Measurements from ENCODE around the gene IQCE.
"Not testable (repeated sequence)": the region's sequence is repeated elsewhere in the genome, so short reads cannot be mapped to it uniquely, and the experiment has no call there.

IQCE gene

DNA sequence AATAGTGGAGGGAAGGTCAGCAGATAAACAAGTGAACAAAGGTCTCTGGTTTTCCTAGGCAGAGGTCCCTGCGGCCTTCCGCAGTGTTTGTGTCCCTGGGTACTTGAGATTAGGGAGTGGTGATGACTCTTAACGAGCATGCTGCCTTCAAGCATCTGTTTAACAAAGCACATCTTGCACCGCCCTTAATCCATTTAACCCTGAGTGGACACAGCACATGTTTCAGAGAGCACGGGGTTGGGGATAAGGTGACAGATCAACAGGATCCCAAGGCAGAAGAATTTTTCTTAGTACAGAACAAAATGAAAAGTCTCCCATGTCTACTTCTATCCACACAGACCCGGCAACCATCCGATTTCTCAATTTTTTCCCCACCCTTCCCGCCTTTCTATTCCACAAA, 25.2 kb upstream of the IQCE start:
- not testable (repeated sequence) for DNase-seq

DNA sequence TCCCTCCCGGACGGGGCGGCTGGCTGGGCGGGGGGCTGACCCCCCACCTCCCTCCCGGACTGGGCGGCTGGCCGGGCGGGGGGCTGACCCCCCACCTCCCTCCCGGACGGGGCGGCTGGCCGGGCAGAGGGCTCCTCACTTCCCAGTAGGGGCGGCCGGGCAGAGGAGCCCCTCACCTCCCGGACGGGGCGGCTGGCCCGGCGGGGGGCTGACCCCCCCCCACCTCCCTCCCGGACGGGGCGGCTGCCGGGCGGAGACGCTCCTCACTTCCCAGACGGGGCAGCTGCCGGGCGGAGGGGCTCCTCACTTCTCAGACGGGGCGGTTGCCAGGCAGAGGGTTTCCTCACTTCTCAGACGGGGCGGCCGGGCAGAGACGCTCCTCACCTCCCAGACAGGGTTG, 24.6 kb upstream of the IQCE start:
- not testable (repeated sequence) for DNase-seq

GRCh38 chr7:2535872-2536627, 22.7 kb upstream of the IQCE start:
- not testable (repeated sequence) for DNase-seq

DNA sequence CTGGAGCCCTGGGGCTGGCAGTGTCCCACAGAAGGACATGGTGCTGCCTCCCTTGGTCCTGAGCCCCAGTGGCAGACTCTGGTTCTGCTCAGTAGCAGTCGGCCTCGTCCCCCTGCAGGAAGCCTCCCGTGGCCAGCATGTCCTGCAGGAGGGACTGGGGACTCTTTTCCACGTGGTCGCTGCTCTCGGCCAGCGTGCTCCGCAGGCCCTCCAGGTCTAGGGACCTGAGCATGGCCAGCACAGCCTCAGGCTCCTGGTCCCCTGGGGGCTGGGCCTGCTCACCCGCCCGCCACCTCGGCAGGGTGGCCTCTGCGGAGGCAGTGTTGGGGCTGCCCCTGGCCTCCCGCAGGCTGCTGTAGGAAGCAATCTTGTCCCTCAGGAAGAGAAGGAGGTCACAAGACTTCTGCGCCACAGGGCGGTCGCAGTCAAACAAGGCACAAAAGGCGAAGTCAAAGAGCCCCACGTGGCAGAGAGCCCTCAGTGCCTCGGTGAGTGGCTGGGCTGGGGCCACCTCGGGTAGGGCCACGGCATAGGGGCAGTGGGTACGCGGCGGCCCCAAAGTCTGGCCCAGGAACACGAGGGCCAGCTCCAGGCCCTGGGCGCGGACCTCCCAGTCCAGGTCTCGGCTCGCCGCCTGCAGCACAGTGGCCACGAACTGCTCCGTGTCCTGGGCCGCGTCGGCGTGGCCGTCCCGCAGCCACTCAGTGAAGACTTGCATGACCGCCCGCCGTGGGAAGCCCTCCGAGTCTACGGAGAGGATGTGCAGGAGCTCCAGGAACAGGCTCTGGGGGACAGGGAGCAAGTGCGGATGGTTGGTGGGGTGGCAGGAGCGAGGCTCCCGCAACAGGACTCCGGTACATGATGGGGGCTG, 20.6 kb upstream of the IQCE start:
- DNase-seq: no peak

GRCh38 chr7:2539031-2539911, 19.5 kb upstream of the IQCE start:
- no peak for DNase-seq

GRCh38 chr7:2540133-2540532, 18.6 kb upstream of the IQCE start:
- DNase-seq: no peak

DNA sequence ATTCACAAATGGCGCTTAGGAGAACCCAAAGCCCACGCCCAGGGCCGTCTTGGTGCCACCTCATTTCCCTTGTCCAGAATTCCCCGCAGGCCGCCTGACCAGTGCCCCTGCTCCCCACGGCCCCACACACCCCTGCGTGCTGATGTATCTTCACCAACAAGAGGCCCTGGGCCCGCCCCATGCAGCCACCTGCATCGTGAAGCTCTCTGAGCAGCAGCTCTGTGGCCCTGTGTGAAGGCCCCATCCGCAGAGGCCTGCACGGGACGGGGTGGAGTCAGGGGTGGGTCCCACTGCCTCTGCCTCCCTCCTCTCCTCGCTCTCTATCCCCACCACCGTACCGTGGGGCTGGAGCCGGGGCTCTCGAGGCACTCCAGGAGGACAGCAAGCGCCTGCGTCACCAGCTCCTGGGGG, 18.1 kb upstream of the IQCE start:
- DNase-seq: no peak

- no peak for DNase-seq
Observed at GRCh38 chr7:2541291-2542010, 17.3 kb upstream of the IQCE start.

DNA sequence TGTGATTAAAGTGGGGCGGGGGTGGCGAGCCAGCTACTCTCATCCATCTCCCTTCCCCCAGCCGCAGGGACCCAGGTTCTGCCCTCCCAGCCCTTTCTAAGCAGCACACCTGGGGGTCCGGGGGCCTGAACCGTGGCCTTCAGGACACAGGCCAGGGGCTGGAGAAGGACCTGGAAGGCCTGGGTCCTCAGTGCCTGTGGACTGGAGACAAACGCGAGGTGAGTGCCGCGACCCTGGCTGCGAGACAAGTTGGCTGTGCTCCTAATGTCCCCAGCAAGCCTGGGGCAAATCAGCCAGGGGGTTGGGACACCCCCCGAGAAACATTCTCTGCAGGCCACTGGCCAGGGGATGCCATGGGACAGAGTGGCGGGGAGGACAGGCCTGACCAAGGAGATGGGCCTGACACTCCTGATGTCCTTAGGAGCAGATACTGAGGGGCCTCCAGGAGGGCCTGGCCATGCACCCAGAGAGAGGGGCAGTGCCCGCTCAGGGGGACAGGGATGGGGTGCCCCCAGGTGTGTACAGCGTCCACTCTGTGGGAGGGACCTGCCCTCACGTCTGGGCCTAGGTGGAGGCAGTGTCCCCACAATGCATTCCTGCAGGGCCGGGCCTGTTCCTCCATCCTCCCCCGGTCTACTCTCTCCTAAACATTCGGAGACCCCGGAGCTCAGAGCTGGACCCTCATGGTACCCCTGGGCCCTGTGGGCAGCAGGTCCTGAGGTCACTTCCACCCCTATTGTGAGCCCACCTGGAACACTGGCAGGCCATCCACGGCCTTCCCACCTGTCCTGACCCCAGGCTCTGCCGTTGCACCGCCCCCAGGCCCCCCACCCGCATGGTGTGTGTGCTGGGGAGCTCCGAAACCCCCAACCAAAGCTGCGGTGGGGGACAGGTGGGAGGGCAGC, 16.5 kb upstream of the IQCE start:
- DNase-seq: no peak

DNA sequence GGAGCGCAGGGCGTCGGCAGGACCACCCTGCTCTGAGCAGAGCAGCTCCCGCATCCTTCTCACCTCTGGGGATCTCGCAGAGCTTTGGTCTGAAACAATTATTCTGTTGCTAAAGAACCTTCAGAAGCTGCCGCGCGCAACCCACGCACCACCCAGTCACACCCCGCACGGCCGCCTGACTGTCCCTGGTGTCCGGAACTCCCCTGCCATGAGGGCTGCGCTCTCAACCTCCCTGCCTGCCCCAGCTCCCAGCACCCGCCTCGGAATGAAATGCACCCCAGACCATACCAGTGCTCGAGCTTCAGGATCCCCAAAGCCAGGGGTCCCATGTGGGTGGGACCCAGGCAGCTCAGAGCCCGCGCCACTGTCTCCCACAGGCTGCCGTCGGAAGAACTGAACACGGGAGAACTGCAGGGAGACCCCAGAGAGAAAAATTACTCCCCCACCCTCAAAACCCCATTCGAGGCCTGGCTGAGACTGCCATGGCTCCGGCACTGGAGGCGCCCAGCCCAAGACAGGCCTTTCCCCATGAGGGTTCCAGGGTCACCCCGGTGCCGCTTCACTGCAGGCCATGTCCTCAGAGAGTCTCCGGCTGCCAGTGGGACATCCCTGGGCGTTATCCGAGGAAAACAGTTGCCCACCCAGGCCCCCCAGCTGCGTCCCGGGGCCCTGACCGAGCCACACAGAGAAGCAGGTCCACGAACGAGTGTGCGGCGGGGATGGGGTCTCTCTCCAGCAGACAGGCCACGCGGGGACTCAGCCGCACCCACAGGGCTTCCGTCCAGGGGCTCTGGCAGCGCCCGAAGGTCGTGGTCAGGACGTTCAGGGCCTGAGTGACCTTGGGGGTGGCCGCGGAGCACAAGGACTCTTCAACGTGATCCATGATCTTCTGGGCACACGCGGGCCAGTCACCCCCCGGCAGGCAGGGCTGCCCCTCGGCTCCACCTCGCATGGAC, 15.6 kb upstream of the IQCE start:
- no peak for DNase-seq

GRCh38 chr7:2544541-2545188, 14.1 kb upstream of the IQCE start:
- DNase-seq: no peak

- DNase-seq: no peak
Observed at GRCh38 chr7:2545746-2546425, 12.9 kb upstream of the IQCE start.

- DNase-seq: no peak
Observed at GRCh38 chr7:2546776-2547586, 11.8 kb upstream of the IQCE start.

GRCh38 chr7:2551418-2551817, 7.4 kb upstream of the IQCE start:
- no peak for DNase-seq

- no peak for DNase-seq
Observed at GRCh38 chr7:2553108-2553507, 5.7 kb upstream of the IQCE start.

GRCh38 chr7:2553831-2554581, 4.8 kb upstream of the IQCE start:
- no peak for DNase-seq

DNA sequence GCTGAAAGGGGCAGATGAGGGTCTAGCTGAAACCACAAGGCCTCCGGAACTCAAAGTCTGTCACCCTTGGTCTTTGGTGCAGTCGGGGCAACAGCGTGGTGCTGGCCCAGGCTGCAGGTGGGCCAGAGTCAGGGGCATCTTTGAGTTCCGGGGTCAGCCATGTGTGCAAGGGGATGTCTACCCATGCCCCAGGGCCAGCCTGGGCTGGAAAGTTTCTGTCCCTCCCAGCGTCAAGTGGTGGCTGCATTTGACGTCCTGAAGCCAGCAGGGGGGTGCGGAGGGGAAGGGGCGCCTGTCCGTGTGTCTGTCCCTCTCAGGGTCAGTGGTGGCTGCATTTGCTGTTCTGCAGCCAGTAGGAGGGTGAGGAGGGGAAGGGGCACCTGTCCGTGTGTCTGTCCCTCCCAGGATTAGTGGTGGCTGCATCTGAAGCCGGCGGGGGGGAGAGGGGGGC, 4.1 kb upstream of the IQCE start:
- peak; percentile 26 for DNase-seq

Measured in hematopoietic multipotent progenitor cell treated with erythropoietin and hydrocortisone succinate and interleukin-3 and kit ligand, for 6 days (in vitro differentiated cells).